GM12801 (cell line): Measurements from ENCODE around the gene CHRNA4.

Experiments
- TF ChIP-seq, protein P1 (sequence below): IDR thresholded peaks from one replicate; pipeline ENCODE4 v1.5.1; 2011; ENCODE audit warnings: control low read depth; ENCODE audit not compliant: insufficient read length; ENCODE audit errors: extremely low read depth

Gene CHRNA4

DNA sequence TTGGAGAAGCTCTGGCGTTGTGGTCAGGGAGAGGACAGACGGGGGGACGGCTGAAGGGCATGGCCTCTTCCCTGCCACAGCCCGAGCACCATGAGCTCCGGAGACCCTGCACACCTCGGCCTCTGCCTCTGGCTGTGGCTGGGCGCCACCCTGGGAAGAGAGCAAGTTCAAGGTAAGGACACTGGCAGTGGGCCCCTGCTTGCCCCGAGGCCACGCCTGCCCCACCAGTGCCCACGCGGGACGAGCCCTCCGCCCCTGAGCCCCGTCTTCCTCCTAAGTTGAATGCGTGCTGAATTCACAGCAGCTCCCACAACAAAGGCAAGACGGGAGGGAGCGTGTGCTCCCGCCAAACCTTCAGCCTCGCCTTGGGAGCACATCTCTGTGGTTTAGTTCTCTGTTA lies 66.1 kb downstream of the CHRNA4 start:
- TF ChIP-seq, protein P1, sequence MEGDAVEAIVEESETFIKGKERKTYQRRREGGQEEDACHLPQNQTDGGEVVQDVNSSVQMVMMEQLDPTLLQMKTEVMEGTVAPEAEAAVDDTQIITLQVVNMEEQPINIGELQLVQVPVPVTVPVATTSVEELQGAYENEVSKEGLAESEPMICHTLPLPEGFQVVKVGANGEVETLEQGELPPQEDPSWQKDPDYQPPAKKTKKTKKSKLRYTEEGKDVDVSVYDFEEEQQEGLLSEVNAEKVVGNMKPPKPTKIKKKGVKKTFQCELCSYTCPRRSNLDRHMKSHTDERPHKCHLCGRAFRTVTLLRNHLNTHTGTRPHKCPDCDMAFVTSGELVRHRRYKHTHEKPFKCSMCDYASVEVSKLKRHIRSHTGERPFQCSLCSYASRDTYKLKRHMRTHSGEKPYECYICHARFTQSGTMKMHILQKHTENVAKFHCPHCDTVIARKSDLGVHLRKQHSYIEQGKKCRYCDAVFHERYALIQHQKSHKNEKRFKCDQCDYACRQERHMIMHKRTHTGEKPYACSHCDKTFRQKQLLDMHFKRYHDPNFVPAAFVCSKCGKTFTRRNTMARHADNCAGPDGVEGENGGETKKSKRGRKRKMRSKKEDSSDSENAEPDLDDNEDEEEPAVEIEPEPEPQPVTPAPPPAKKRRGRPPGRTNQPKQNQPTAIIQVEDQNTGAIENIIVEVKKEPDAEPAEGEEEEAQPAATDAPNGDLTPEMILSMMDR: no peak

DNA sequence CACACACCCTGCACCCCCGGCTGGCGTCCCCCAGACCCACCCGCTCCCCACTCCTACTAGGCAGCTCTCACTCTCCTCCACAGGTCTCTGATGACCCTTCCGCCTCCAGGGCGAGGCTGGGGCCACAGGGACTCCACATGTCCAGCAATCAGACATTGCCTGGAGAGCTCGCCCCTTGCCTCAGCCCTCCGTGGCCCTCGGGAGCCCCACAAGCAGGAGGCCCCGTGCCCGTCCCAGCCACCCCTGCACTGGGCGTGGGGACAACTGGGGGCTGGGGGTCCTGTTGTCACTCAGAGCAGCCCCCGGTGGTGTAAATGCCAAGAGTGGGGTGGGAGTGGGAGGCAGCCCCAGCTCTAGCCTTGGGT lies 66.6 kb downstream of the CHRNA4 start:
- TF ChIP-seq, protein P1: no peak

DNA sequence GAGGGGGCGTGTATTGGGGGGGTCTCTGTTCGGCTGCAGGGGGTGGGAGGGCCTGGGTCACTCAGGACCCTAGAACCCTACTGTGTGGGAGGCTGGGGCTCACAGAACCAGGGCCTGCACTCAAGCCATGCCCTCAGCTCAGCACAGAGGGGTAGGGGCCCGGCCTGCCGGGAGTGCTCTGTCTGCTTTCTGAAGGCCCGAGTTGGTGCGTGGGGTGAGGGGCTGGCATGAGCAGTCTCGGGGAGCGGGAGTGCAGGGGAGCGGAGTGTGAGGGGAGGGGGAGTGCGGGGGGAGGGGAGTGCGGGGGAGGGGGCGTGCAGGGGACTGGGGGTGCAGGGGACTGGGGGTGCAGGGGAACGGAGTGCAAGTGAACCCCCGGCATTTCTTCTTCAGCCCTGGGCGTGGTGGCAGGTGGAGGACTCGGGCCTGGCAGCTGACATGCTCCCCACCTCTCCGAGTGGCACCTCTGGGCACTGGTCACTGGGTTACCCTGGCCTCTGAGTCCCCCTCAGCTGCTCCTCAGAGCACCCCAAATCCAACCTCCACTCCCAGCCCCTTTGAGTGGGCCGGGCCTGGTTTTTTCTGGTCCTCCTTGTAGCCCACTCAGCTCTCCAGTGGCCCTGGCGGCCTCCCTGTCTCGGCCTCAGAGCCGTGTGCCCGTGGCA lies 67.1 kb downstream of the CHRNA4 start:
- TF ChIP-seq, protein P1: no peak

DNA sequence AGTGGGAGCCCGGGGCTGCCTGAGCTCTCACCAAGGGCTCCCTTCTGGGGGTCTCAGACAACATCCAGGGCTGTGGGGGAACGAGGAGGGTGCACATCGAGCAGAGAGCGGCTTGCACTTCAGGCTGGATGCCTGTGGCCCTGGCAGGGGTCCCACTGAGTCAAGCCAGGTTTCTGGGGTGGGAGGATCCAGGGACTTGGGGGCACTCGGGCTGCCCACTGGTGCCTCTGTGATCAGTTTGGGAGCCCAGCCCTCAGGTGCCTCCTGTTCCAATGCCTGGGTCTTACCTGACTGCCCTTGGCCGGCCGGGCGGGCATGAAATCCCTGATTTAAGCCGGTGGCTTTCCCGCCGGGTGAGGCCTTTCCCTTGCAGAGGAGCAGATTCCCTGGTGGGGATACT lies 67.7 kb downstream of the CHRNA4 start:
- TF ChIP-seq, protein P1: no peak
